HG02610 (cell line): Measurements from ENCODE around the gene SCTR.

Source experiments
- ATAC-seq: cut with Tn5 transposase; IDR thresholded peaks from one replicate; pipeline ENCODE4 v1.9.1; 2021; ENCODE audit warnings: mild to moderate bottlenecking, moderate library complexity; ENCODE audit not compliant: unreplicated experiment

Gene SCTR

DNA sequence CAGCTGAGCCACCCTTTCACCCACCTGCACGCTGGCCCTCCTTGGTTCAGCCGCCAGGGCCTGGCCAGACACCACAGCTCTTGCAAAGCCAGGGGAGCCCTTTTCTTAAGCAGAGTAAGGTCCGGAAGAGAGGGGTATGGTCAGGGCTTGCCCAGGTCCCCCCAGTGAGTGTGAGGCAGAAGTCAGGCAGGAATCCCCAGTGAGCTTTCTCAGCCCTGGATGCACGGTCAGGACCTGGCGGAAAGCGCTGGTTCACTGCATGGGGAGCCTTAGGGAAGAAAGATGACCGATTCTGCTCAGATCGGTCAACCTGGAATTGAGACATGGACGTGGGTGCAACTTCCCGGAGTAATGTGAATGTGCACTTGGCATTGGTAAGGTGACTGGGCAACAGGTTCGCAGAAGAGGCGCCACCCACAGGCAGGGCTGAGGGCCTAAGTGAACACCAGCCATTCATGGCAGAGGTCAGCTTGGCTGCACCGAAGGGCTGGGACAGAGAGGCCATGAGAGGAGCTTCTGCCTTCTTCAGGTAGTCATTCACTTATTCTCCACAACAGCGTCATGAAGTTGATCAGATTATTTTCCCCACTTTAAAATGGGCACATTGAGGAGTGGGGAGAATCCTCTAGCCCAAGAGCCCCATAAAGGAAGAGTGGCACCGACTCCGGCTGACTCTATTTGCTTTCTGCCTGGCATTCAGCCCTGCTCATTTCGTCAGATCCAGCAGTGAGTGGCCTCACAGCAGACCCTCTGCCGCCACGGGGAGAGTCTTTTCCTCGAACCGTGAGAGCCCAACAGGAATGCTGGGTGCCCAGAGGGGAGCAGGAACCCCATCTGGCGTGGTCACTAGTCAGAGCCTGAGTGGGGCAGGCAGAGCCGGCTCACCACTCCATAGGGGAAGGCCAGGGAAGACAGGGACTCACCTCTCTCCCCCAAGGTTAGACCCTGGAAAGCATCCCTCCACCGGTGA, 35.8 kb downstream of the SCTR start:
- ATAC-seq = no peak

DNA sequence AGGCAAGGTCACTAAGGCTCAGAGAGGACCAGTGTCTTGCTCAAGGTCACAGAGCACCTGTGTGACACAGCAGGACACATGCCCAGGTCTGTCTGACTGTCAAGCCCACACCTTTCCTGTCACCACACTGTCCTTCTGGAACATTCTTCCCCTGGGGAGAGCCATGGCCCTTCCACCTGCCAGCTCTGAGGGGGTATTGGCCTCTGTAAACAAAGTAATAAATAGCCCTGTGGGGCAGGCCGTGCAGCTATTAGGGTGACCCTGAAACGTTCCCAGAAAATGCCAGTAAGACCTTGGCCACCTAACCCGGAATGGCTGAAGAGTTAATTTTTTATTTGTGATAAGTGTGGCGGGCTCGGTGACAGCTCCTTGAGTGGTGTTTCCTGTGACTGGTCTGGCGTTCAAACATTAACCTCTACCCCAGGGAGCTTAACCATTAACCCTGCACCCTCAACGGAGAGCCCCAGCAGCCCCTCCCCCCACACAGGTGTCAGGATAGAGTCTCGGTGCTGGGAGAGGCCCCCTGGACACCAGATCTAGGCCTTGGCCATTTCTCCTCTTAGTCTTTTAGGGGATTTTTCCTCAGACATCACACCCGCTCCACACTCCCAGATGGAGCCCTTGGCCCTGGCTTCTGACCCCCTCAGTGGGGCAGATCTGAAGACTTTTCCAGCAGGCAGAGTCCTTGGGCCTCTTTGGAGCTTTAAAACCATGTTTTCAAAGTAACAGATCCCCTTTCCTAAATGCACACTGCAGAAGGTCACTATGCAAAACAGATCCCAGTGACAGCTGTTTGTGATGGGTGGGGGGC, 36.6 kb downstream of the SCTR start:
- peak; percentile 65 for ATAC-seq

DNA sequence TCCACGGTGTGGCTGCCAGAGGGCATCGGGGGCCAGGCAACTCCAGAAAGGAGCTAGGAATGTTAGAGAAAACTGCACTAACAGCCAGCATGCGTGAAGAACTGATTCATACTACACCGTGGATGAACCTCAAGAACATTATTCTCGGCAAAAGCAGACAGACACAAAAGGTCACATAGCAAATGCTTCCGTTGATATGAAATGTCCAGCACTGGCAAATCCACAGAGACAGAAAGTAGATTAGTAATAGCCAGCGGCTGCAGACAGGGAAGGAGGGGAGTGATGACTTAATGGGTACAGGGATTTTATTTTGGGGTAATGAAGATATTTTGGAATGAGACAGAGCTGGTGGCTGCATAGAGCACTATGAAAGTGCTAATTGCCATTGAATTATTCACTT, 37.4 kb downstream of the SCTR start:
- no peak for ATAC-seq

DNA sequence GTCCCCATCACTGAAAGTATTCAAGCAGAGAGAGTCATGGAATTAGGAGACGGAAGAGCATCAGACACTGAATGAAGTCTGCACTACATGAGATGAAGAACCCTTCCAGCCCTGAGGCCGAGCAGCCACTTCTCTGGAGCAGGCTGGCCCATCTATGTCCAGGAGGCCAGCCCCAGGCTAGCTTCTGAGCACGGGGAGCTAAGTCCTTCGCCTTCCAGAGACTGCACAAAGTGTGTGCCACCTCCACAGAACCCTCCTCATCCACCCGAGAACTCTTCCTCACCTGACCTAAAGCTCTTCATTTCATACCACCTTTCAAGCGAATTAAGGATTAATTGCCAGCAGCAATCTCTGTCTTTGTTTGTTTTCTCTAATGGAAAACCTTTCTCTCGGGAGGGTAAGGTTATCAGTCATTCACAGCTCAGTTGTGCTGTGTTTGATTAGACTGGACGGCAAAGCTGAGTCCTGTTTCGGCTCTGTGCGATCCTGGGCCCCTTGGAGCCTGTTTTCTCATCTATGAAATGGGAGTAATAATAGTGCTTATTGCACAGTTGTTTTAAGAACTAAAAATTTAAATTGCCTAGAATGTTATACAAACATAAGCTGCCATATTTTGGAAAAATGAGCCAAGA, 38.0 kb downstream of the SCTR start:
- ATAC-seq = no peak

DNA sequence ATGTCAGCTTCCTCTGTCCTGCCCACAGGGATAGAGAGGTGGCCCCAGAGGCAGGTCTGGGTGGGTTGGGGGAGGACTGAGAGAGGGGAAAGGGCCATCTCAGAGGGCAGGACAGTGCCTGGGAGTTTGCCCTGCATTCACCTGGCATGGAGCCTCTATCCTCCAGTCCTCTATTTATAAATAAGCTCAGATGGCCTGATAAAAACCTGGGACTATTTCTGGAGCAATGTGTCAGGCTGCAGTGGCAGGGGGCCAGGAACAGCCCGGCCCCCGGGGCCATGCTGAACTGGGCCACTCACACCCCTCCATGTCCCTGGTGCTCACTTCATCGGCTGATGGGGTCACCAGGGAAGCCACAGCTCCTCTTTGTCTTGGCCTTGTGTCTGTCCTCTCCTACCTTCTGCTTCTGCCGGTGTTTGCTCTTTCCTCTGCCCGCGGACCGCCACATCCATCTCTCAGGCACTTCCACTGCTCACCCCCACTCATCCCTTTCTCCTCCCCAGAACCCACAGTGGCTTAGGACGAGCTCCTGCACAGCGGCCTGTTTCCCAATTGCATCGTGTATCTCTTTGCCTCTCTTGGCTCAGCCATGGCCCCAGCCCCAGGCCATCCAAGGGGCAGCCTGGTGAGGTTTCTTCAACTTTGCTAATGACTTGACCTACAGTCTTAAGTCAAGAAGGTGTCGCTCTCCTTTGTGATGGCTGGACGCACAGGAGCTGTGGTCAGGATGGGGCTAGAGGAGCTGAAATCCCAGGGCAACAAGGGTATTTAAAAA, 38.8 kb downstream of the SCTR start:
- ATAC-seq = no peak

DNA sequence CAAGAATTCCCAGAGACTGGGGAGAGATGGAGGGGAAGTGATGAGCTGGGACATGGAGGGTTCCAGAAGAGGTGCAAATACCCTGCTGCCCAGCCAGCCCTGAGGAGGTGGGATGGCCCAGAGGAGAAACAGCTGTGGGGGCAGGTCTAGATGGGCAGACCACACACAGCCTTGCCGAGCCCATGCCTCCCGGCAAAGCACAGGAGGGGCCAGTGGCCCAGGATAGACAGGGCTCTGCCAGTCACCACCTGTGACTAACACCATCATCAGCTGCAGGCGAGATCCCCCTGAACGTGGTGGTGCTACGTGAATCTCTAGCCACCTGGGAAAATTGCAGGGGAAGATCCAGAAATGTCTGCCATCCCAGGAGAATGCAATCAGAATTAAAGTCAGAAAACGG, 39.4 kb downstream of the SCTR start:
- ATAC-seq = no peak

DNA sequence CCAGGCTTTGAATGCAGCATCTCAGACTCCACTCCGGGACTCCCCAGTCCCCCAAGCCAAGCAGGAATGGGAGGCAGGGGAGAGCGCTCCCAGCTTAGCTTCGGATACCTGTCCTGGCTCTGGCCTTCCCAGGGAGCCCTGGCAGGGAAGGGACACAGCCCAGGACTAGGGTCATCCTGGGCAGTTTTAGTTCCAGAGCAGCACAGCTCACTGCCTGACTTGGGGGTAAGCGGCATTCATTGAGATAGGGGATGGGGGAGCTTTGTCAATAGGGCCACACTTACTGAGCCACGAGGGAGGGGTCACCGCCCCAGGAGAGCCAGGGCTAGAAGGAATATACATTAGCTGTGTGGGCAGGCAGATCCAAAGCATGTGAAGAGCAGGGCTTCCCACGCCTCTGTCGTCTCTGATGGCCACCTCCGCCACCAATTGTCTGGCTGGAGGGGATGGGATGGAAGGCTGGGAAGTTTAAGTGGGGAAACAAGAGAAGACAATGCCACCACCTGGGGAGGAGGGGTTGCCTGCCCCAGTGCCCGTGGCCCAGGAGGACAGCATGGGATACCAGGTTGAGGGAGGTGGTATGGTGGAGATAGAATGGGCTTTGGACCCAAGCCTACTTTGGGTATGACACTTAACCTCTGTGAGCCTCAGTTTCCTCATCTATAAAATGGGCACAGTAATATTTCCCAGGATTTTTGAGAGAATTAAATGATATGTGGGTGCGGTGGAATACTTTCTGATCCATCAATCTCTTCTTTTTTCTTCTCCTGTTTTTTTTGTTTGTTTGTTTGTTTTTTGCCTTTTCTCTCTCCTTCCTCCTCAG, 40.2 kb downstream of the SCTR start:
- no peak for ATAC-seq

DNA sequence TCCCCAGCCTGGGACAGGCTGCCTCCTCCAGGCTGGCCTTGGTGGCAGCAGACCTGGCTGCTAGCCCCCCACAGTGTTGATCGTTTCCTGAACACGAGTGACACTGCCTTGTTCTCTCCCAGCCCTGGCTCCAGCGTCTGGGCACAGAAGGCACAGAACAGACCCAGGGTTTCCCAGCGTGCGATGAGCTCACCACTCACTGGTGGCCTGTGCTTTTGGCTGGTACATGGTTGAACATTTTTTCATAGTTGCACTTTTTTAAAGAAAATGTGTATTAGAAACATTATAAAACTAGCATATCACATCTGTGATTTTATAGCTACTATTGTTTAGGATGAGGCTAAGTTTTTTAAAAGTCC, 40.9 kb downstream of the SCTR start:
- no peak for ATAC-seq

DNA sequence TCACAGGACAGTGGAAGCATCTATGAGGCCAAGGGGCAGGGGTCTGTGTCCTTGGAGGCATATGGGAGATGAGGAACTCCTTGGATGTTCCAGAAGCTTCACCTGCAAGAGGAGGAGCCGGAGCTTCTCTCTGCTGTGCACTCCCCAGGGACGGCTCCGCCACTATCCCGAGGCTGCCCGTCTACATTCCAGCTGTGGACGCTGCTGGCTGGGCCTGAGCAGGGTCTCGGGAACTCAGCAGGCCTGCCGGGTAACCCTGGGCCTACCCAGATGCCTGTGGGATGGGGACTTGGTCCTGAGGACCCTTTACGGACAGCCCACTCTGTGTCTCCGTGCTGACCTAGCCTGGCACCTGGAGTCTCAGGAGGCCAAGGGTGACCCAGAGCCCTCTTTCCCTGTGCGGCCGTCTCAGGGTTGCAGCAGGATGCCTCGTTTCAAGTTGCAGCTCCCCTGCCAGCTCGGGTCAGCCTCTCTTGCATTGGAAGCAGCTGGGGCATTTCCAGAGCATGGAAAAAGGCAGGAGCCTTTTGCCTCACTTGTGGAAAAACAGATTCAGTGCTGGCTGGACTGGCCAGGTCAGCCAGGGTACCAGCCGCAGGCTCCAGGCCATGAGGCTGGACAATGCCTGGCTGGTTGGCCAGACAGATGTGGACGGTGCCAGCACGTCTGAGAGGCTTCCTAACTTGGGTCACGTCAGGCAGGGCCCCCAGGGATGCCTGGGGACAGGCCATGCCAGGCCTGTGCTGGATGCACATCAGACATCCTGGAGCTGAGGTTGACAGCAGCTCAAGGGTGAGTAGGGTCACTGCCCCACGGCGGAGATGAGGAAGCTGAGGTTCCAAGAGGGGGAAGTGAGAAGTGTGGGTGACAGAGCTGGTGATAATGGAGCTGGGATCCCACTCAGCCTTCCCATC, 41.5 kb downstream of the SCTR start:
- ATAC-seq = no peak

DNA sequence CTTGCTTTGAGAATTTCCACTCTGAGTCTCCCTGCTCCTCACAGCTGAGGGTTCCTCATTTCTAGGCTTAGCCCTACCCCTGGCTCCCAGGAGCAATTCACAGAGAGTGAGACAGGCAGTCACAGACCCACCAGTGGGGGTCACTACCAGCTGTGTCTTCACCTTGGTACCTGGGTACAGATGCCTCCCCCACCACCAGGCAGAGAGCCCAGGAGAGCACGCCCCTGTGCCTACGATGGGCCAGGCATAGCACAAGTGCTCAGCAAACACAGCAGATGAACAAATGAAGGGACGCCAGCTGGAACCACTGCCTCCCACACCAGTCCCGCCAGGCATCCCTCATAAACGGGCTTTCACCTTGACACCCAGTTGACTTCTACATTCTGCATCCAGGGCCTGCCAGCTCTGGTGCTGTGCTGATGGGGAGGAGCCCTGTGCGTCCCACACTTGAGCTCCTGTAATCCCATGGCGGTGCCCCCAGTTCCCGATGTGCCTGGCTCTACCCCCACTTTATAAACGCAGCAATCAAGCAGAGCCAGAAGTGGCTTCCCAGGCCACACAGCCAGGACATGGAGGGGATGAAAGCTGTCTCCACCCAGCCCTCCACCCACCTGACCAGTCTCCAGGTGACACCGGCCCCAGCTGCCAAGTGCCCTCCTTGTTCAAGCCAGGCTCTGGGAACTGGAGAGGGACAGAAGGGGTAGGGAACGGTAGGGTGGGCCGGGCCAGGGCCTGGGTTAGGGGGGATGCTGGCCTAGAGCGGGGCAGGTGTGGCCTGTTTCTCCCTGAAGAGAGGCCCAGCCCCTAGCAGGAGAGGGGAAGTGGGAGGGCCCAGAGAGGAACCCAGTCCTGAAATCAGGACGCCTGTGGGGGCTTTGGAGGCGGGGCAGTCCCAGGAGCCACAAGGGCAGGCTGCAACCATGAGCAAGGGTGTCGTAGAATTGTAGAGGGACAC, 42.5 kb downstream of the SCTR start:
- ATAC-seq = no peak

DNA sequence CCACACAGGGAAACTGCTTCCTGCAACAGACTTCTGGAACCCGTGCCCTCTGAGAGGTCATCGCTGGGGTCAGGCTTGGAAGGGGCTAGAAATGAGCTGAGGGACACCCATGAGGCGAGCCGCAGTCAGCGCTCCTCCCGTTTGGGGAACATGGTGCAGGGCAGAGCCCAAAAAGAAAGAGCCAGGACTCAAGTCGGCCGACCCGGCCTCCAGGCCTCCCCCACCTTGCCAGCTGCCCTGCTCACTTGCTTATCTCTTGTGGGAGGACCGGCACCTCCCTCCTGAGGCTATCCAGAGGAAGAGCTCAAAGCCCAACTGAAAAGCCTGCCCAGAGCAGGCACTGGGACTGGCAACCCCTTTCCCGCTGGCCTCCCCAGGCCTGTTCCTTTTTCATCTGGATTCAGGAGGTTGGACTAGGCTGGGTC, 43.6 kb downstream of the SCTR start:
- ATAC-seq = no peak

DNA sequence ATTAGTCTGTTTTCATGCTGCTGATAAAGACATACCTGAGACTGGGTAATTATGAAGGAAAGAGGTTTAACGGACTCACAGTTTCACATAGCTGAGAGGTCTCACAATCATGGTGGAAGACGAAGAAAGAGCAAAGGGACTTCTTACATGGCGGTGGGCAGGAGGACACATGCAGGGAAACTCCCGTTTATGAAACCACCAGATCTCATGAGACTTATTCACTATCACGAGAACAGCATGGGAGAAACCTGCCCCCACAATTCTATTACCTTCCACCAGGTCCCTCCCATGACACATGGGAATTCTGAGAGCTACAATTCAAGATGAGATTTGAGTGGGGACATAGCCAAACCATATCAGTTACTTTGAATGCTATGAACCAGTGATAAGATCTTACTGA, 44.1 kb downstream of the SCTR start:
- ATAC-seq = no peak

DNA sequence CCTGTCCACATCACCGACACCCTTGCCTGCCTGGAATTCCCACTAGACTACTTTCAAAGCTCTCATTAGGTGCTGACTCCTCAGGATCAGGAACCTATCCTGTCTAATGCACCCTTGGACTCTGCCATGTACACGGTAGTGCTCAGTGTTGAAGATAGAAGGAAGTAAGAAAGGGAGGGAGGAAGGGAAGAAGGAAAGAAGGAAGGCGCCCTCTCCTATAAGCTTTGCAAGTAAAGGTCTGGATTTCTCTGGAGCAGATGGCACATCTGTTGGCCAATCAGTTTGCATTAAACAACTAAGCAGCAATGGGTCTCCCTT, 45.3 kb downstream of the SCTR start:
- no peak for ATAC-seq

DNA sequence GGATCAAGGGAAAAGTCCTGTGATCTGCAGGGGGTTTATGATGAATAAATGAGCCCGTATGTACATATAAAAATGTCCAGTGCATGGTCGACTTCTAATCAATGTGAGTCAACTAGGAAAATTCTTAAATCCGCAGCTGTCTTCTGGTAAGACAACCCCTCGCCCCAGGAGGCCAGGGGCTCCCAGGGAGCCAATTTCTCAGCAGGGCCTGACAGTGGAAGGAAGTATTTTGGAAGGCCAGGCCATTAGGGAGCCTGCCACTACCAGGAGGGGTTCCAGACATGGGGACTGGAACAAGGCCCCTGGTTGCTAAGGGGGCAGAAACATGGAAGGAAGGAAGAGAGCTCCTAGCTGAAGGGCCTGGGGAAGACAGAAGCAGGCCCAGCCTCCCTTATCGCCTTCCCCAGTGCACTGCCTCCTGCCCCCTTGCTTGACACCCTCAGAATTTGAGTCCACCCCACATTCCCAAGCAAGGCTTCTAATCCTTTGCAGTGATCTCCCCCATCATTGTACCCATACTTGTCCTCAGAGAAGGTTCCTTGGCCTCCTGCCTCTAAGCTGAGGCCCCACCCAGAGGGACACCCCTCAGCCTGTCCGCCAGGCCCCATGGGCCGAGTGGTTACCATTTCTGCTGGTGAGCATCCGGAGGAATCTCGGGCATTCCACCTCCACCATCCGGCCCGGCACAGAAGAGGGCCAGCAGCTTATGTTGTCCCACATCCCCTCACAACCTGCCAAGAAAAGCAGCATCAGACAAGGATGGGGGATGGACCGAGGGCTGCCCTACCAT, 45.9 kb downstream of the SCTR start:
- no peak for ATAC-seq

DNA sequence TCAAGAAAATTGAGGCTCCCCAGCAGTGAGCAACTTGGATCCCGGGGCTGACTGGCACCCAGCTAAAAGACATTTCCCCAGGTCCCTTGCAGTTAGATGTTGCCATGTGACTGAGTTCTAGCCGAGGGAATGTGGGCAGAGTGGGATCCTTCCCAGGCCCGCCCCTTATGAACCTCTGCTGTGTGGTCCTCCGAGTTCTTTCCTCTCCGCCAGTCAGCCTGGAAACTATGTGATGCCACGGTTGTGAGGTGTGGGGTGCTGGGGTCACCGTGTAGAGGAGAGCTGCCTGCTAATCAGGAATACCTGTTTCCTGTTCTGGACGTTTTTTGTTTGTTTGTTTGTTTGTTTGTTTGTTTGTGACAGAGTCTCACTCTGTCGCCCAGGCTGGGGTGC, 47.2 kb downstream of the SCTR start:
- no peak for ATAC-seq

DNA sequence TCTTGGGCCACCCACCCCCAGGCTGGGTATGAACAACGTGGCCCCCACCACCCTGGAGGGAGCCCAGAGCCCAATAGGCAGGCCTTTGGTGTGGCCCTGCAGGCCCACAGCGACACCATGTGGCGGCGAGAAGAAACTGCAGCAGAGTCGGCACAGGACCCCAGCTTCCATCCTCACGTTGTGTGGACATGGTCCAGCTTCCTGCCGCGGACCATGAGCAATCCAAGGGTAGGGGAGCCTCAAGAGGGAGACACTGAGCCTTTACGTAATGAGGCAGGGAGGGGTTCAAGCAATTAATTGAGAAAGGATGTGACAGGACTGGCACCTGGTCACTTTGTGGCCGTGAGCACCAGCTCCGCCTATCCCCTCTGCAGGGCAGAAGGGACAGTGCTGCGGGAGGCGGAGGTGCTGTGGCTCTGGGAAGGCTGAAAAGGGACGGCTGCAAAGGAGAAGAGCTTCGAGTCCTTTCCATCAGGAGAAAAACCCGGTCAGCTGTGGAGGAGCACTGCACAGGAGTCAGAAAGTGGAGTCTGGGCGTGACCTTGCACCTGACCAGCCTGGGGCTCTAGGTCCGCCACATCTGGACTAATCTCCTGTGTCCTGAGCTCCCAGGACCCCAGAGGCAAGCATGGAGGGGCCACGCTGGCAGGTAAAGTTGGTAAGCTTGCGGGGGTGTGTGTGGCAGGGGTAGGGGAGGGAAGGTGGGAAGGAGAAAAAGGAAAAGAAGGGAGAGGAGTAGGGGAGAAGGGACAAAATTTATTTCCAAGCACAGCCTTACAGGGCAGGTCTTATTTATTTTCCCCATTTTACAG, 47.8 kb downstream of the SCTR start:
- ATAC-seq = peak; percentile 68
